GM18498 (cell line): ENCODE measurements around the gene E2F2.

Source experiments
- ATAC-seq: cut with Tn5 transposase; IDR thresholded peaks from one replicate; pipeline ENCODE4 v1.9.1; 2021; ENCODE audit warnings: mild to moderate bottlenecking, moderate library complexity; ENCODE audit not compliant: unreplicated experiment

E2F2 gene

GRCh38 chr1:23563755-23564374, 32.8 kb upstream of the E2F2 start:
- ATAC-seq, result no peak

DNA sequence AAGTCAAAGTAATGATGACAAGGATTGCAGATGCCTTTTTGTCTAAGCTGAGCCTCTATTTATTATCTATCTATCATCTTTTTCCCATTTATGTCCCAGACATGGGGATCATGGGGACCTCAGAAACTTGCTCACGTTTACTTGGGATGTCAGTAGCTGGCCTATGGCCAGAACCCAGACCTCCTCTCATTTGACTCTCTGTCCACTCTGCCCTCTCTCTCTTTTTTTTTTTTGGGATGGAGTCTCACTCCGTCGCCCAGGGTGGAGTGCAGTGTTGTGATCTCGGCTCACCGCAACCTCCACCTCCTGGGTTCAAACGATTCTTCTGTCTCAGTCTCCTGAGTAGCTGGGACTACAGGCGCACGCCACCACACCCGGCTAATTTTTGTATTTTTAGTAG, 32.0 kb upstream of the E2F2 start:
- ATAC-seq, result no peak

DNA sequence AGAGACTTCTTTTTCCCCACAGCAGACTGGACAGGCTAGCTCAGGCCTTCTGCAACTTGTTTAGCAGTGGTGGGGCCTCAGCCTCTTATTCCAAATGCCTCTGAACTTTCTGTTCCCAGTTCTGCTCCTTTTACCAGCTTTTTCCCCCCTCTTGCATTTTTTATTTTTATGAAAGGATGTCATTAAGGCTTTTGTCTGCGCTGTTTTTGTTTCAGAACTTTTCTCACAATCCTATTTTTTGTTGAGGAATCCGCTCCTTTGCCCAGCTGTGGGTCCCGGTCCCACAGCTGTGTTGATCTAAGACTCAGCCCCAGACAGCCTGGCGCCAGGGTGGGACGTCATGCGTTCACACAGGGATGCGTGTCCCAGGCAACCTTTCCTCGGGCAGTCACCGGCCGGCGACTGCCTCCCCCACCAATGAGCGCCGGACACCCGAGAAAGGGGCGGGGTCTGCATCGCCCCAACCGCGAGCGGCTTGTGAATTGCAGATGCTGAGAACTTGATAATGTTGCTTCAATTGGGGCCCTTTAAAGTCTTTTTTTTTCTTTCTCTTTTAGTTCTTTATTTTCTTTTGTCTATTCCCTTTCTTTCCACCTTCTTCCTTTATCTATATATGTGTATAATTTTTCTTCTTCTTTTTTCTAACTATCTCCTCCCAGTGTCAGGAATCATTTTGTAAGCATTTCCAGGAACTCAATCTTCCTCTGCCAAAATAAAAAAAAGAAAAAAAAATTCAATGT, 31.3 kb upstream of the E2F2 start:
- no peak for ATAC-seq

DNA sequence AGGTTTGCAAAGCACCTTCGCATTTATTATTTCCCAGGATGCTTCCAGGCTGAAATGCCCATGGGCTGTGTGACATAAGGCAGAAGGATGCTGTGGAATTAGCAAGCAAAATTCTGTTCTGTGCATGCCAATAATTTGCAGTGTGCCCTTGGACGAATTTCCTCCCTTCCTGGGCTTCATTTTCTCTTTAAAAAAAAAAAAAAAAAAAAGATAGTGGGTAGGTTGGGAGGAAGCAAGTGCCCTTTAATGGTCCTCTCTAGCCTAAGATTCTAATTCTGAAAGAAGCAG, 30.7 kb upstream of the E2F2 start:
- ATAC-seq, result no peak

GRCh38 chr1:23561076-23561812, 30.2 kb upstream of the E2F2 start:
- no peak for ATAC-seq

- ATAC-seq, result no peak
Measured at GRCh38 chr1:23559985-23560741, 29.1 kb upstream of the E2F2 start.

DNA sequence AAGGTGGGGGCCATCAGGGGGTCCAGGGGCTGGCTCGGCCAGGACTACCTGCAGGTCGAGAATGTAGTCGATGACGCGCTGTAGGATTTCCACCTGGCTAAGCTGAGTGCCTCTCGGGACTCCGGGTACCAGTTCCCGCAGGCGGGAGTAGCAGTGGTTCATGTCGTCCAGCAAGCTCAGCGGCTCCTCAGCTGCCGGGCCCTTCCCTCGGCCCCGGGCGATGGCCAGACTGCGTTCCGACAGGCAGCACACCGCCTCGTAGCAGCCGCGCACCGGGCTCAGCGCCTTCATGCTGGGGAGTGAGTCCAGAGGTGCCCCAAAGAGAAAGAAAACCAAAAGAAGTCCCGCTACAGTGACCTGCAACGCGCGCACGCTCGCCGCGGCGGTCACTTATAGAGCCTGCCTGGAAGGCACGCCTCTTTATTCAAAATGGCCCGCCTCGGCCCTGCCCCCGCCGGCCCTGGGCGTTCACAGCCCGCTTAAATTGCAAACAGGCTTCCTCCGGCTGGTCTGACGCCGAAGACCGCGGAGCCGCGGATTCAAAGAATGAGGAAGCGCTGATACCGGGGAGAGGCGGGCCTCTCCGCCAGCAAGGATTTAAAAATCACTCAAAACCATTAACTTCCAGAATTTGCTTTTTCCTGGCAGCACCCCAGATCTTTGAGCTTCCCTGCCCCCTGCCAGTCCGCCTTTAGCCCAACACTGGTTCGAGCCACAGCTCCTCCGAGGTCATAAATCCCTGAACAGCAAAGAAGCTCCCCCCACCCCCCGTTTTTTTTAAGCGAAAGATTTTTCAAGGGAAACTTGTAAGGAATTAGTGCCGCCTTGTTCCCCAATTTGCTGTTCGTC, 28.3 kb upstream of the E2F2 start, which contains the start of gene ID3:
Gene ID3, minus strand, starts transcription at position 366 of the 849 bp plus-strand sequence. Its CDS starts 75 bp downstream, at position 291.
- ATAC-seq, result peak; percentile 63

DNA sequence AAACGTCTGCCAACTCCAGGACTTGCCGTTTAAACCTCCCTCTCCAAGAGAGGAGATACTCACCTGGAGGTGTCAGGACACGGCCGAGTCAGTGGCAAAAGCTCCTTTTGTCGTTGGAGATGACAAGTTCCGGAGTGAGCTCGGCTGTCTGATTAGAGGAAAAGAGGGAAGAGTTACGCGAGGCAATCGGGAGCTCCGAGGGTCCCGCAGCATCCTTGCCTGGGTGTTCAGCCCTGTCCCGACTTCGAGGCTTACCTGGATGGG, 27.8 kb upstream of the E2F2 start:
- no peak for ATAC-seq

GRCh38 chr1:23558140-23558871, 27.3 kb upstream of the E2F2 start:
- ATAC-seq, result no peak

DNA sequence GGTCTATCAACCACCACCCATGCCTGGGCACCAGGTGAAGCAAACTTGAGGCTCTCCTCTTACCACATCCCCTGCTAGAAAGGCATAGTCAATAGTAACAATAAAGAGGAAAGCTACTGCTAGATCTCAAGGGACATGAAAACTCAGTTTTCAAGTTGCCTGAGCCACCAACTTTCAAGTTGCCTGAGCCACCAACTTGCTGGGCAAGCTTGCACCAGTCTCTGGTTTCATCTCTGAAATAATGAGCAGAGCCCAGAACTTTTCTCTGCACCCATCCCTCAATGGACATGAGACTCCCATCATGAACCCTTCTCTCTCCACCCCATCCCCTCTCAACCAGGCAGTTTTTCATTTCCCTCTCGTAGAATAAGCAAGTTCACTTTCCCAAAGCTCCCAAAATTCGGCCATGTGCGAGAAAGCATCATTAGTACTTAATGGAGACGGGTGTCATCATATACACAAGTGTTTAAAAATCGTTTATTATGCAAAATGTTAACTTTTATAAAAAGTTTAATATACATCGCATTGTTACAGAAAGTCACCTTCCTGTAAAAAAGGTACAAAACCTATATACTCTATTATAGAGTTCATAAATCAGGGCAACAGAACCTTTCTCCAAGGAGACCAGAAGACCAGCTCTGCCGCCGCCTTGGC, 26.6 kb upstream of the E2F2 start:
- ATAC-seq, result no peak

GRCh38 chr1:23556635-23557470, 25.8 kb upstream of the E2F2 start:
- no peak for ATAC-seq

GRCh38 chr1:23555986-23556634, 25.1 kb upstream of the E2F2 start:
- no peak for ATAC-seq

- no peak for ATAC-seq
Measured at GRCh38 chr1:23555270-23555985, 24.4 kb upstream of the E2F2 start.

- peak; percentile 56 for ATAC-seq
Measured at GRCh38 chr1:23554481-23555269, 23.6 kb upstream of the E2F2 start.

DNA sequence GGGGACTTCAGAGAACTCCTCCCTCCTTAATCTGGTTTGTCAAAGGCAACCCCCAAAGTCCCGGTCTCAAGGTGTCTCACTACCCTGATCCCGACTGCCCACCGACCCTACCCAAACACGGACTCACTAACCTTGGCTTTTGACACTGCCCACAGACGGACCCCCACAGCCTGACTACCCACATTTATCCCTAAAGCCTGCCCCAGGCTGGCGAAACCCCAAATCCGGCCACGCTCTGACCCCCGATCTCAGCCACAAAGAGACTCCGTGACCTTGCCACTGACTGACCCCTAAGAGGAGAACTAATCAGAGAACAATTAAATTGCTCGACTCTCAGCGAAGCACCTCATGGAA, 23.1 kb upstream of the E2F2 start:
- ATAC-seq, result no peak

DNA sequence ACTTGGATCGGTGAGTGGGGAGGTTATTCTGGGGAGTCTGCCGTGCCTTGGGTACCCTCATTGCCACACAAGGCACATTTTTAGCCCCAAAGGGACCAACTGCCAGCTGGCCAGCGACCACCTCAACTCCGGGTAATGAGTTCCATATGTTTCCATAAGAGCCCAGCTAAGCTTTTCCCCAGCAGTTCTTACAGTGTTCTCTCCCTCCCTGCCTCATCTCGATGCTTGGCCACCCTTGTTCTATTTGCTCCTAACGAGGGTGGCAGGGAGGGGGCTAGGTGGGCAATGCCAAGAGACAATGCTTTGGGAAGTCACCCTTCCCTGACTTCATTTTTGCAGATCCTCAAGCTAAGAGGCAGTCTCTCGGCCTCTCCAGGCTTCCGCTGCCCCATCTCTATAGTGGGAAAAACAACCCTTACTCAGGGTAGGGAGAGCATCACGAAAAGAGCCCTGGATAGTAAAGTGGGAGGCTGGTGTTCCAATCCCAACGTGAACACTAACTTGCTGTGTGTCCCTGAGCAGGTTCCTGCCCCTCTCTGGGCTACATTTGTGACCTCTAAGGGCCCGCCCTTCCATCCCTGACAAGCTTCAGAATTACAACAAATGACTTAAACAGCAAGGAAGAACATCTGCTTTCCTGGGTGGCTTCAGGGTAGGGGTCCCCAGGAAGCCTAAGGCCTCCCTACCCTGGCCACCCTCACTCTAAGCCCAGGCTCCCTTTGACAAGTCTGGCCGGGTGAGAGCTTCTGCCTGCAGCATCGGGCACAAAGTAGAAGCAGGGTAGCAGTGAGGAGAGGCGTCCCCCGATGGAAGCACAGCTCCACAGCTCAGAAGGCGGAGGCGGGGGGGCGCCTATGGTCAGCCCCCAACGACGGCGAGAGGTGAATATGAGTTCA, 22.4 kb upstream of the E2F2 start:
- ATAC-seq, result no peak
